ENCODE data around the gene KCNQ1. TPM values are rescaled to one million over a fixed set of nuclear protein-coding genes. Genes with fewer than 3 reads are reported as not detected.

Gene KCNQ1
- total RNA-seq, 3 donors from 2014 or later, result 15.5 to 44.7 (median 37.4) TPM

- intact Hi-C loops (cut with DNase I, micrococcal nuclease), result loop anchor here in 1 of 2 donors (10.0 kb wide), 1 partner anchor 186 kb away; the partner anchor contains the start of gene CDKN1C
- Histone ChIP-seq H3K4me3 (peak overlapping the region; percentile 46), H3K36me3 (ENCODE audit: low read depth) (no peaks in the 10 kb centered on the region), H3K9me3 (no peaks in the 10 kb centered on the region), H3K4me1 (ENCODE audit: low read depth) (peaks cover 4% of the 10 kb centered on the region)
- DNase-seq (no peak), ATAC-seq (no peak)
- TF ChIP-seq CTCF (IDR thresholded peaks at IDR 0.05), result no peak
These were observed 253.8 kb downstream of the KCNQ1 start for GRCh38 chr11:2698386-2699184.

GRCh38 chr11:2699185-2699530, 254.3 kb downstream of the KCNQ1 start:
- Histone ChIP-seq H3K9me3 (no peaks in the 10 kb centered on the region), H3K4me1 (ENCODE audit: low read depth) (peaks cover 4% of the 10 kb centered on the region), H3K36me3 (ENCODE audit: low read depth) (no peaks in the 10 kb centered on the region), H3K4me3 (peak overlapping the region; percentile 46)
- intact Hi-C loops (cut with DNase I, micrococcal nuclease), result loop anchor here in 1 of 2 donors (10.0 kb wide), 1 partner anchor 186 kb away; the partner anchor contains the start of gene CDKN1C
- TF ChIP-seq CTCF (IDR thresholded peaks at IDR 0.05), result no peak
- peak; percentile 26 for ATAC-seq
- peak in 2 of 3 donors; percentile 25 to 44 for DNase-seq

GRCh38 chr11:2699531-2700414, 255.0 kb downstream of the KCNQ1 start, which contains the start of gene KCNQ1OT1:
KCNQ1OT1 (minus strand) TSS chr11:2699994.
- Histone ChIP-seq H3K36me3 (ENCODE audit: low read depth) (no peaks in the 10 kb centered on the region), H3K4me3 (peak within 1 kb of the TSS; percentile 46), H3K9me3 (no peaks in the 10 kb centered on the region), H3K4me1 (ENCODE audit: low read depth) (peaks cover 4% of the 10 kb centered on the region)
- no peak for TF ChIP-seq CTCF (IDR thresholded peaks at IDR 0.05)
- intact Hi-C loops (cut with DNase I, micrococcal nuclease), result loop anchor here in 1 of 2 donors (10.0 kb wide), 1 partner anchor 185 kb away; the partner anchor contains the start of gene CDKN1C
- DNase-seq (peak; percentile 89 to 93 (median 92)), ATAC-seq (peak; percentile 93)

- Histone ChIP-seq H3K4me1 (ENCODE audit: low read depth) (no peaks in the 10 kb centered on the region), H3K4me3 (peak overlapping the region; percentile 46), H3K36me3 (ENCODE audit: low read depth) (no peaks in the 10 kb centered on the region), H3K9me3 (no peaks in the 10 kb centered on the region)
- ATAC-seq (peak; percentile 76), DNase-seq (peak; percentile 83 to 86 (median 86))
- TF ChIP-seq CTCF (IDR thresholded peaks at IDR 0.05), result no peak
- intact Hi-C loops (cut with DNase I, micrococcal nuclease), result no loop called here
These were observed 255.8 kb downstream of the KCNQ1 start for GRCh38 chr11:2700415-2701211.

GRCh38 chr11:2701230-2701629, 256.4 kb downstream of the KCNQ1 start:
- TF ChIP-seq CTCF (IDR thresholded peaks at IDR 0.05), result no peak
- Histone ChIP-seq H3K4me1 (ENCODE audit: low read depth) (no peaks in the 10 kb centered on the region), H3K36me3 (ENCODE audit: low read depth) (no peaks in the 10 kb centered on the region), H3K4me3 (no peak overlapping the region), H3K9me3 (no peaks in the 10 kb centered on the region)
- ATAC-seq (no peak), DNase-seq (no peak)
- intact Hi-C loops (cut with DNase I, micrococcal nuclease), result no loop called here
